Pulmonary artery endothelial cell (primary cell): Measurements from ENCODE around the gene KRT6C. TPM values are rescaled to one million over a fixed set of nuclear protein-coding genes. Genes with fewer than 3 reads are reported as not detected.

Experiments
- DNase-seq: peaks from one replicate; pipeline ENCODE4 v3.0.0-alpha.2; 2011; ENCODE audit warnings: low read depth, low spot score
- total RNA-seq: library from RNA; depleted of rRNA; stranded (reverse); fragments of >200 nt; gene quantifications from 2 replicates; pipeline ENCODE4 v1.2.3, GENCODE V29; 2014

KRT6C gene
- total RNA-seq, 1 donor from 2014 or later = not detected

DNA sequence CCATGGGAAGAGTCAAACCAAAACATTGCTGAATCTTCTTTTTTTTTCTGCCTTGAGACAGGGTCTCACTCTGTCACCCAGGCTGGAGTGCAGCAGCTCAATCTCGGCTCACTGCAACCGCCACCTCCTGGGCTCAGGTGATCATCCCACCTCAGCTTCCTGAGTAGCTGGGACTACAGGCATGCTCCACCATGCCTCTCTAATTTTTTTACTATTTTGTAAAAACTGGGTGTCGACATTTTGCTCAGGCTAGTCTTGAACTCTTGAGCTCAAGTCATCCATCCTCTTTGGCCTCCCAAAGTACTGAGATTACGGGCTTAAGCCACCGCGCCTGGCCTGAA is 38.0 kb downstream of the KRT6C start:
- DNase-seq = no peak

- DNase-seq = no peak
Measured at GRCh38 chr12:52434760-52435530, 38.7 kb downstream of the KRT6C start.

DNA sequence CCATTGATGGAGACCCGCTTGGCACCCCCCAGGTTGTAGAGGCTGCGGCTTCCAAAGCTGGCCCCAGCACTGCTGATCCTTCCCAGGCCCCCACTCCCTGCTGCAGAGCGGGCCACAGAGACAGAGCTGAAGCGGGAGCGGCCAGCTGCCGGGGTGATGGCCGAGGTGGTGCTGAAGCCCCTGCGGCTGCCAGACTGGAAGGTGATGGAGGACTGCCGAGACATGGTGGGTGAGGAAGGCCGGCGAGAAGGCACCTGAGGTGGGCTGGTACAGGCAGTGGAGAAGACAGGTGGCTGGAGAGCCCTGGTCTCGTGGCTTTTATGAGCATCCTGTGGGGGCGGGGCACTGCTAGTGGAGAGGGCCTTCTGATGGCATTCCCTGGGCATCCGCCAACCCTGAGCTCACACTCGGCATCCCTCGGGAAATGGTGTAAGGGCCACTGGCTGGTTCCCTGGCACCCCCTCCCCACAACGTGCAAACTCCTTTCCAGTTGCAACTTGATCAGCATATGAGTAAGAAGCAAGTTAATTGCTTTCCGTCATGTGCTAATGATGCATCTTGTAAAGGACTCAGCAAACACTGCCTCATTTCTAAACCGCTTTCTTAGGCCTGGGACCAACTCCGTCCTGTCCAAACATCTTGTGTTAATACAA is 39.4 kb downstream of the KRT6C start, which contains the start of gene KRT75:
Gene KRT75, minus strand, starts transcription at position 291 of the 653 bp plus-strand sequence. Its CDS starts 67 bp downstream, at position 224.
- DNase-seq = no peak

GRCh38 chr12:52433501-52434080 is 40.0 kb downstream of the KRT6C start:
- no peak for DNase-seq

DNA sequence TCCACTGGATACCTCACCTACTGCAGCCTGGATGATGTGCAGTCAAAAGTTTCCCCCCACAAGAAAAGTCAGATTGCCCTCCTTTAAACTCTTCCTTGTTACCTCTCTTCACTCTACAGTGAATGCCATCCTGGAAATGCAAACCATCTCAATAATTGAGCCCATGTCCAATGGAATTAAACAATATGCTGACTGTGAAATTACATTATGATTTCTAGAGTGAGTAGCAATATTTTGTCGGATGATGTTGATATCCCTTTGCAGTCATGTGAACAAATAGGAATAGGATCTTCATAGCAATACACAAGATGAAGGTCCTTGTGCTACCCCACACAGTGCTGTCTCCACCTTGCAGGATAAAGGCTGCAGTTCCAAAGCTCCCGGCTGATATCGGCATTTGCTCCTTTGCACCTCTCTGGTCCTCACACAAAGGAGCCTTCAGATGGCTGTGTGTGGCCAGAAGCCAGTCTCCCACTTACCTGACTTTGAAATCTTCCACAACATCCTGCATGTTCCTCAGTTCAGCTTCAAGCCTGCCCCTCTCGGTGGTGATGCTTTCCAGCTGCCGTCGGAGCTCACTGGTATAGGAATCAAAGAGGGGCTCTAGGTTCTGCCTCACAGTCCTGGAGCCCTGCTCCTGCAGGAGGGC is 40.9 kb downstream of the KRT6C start:
- DNase-seq = no peak

DNA sequence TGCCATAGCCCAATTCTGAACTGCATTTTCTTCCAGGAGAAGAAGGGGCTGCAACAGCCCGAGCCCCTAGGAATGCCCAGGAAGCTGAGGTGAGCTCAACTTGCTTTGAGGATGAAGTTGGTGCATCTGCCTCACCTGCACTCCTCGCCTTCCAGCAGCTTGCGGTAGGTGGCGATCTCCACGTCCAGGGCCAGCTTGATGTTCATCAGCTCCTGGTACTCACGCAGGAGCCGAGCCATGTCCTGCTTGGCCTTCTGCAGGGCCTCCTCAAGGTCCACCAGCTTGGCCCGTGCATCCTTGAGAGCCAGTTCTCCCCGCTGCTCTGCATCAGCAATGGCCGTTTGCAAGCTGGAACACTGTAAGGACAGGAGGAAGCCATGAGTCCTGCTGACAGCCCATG is 45.5 kb downstream of the KRT6C start:
- DNase-seq = no peak

DNA sequence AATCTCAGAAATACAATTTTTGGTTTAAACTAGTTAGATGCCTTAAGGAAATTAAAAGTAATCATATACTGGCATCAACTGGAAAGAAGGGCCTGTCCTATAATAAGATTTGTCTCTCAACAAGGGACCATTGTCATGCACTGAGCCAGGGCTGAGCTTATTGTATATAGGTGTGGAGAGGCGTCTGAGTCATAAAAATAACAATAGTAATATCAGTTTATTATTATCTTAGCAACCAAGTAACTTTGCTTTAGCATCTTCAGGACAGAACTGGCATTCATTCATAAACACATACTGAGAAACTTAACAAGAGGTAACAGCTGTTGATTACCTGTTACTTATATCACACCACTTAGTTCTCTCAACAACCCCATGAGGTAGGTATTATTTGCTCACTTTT is 46.5 kb downstream of the KRT6C start:
- no peak for DNase-seq

DNA sequence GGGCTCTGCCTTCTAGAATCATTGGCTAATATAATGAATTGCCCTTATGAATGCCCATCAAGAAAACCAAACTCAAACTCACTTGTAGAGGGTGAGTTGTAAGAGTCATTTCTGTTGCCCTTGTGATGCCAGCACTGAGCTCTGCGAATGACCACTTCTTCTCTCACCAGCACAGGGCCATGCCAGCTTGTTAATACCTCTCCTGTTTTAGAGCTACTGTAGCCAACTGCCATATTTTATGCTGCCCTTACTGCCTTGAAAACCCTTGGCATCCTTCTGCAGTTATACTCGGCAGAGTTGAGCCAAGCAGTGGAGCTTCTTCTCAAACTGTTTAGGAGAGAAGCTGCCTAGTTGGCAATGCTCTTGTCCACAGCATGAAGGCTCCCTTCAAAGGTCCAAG is 47.6 kb downstream of the KRT6C start:
- DNase-seq = no peak

DNA sequence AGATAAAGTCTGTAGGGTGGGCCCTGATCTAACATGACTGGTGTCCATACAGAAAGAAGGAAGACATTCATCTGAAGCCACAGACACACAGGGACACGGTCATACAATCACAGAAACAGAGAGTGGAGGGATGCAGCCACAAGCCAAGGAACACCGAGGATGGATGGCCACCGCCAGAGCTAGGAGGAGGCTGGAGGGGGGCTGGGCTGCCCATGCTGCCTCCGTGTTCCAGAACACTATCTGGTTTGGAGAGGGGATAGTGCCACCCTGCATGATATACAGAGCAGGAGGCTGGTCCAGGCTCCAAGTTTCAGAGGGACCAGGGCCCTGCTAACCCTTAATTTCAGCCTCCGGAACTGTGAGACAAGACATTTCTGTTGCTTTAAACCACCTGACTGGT is 48.1 kb downstream of the KRT6C start:
- no peak for DNase-seq

DNA sequence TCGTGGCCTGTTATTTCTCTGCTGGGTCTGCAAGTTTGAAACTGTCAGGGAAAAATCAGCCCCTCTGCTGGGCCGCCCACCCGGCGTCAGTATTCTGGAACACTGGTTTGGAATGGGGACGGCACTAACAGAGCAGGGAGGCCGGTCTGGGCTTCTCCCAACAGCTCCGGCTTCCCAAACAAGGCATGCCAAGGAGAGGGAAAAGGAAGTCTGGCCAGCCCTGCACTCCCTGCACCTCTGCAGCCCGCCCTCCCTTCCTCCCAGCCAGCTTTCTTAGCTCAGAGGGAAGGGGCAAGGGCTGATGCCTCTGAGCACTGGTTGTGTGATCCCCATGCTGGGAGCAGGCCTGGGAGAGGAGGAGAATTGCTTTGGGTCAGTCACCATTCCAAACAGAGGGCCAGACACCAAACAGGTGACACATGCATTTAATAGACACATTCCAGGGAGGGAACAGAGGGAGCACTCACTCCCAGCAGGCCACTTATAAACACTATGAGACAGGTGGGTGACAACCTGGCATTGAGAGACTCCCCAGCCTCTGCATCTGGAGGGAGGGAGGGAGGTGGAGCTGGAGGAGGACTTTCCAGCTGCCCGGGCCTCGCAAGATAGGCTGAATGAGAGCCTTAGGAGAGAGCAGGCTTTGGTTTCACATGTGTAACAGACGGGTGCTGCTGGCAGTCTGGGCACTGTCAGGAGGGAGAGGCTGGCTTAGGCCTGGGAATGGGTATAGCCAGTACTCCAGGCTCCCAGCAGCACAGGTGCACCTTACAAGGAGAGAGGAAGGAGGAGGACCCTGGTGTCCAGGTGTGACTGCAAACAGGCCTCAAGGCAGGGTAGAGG is 49.7 kb downstream of the KRT6C start:
- no peak for DNase-seq

- DNase-seq = no peak
Measured at GRCh38 chr12:52423035-52423434, 50.6 kb downstream of the KRT6C start.

GRCh38 chr12:52419656-52420055 is 53.9 kb downstream of the KRT6C start:
- DNase-seq = no peak

GRCh38 chr12:52418576-52419110 is 55.0 kb downstream of the KRT6C start:
- no peak for DNase-seq

Other genes with a start within 250 kb of the KRT6C start
- gene KRT7, start 240.6 kb downstream of the KRT6C start, total RNA-seq = 288 and 399 TPM in 2 replicates
- 0.07 TPM in 1 of 2 replicates, not detected in the other for gene KRT86, start 199.2 kb downstream of the KRT6C start, total RNA-seq
- gene KRT81, start 182.3 kb downstream of the KRT6C start, total RNA-seq = not detected in 2 replicates
- gene KRT83, start 152.4 kb downstream of the KRT6C start, total RNA-seq = not detected in 2 replicates
- under 0.01 TPM in 1 of 2 replicates, not detected in the other for gene KRT85, start 106.3 kb downstream of the KRT6C start, total RNA-seq
- gene KRT84, start 88.2 kb downstream of the KRT6C start, total RNA-seq = not detected in 2 replicates
- not detected in 2 replicates for gene KRT82, start 67.5 kb downstream of the KRT6C start, total RNA-seq
- not detected in 2 replicates for gene KRT75, start 39.4 kb downstream of the KRT6C start, total RNA-seq
- gene KRT6B, start 21.7 kb downstream of the KRT6C start, total RNA-seq = 0.07 and 0.18 TPM in 2 replicates
- 0.79 and 12.6 TPM in 2 replicates for gene KRT6A, start 19.5 kb upstream of the KRT6C start, total RNA-seq
- 0.66 and 2.0 TPM in 2 replicates for gene KRT5, start 46.6 kb upstream of the KRT6C start, total RNA-seq
- not detected in 2 replicates for gene KRT71, start 79.3 kb upstream of the KRT6C start, total RNA-seq
- not detected in 2 replicates for gene KRT74, start 100.0 kb upstream of the KRT6C start, total RNA-seq
- not detected in 2 replicates for gene KRT72, start 127.7 kb upstream of the KRT6C start, total RNA-seq
- gene KRT73, start 144.8 kb upstream of the KRT6C start, total RNA-seq = not detected in 2 replicates
- gene KRT2, start 178.4 kb upstream of the KRT6C start, total RNA-seq = not detected in 2 replicates
- gene KRT1, start 206.6 kb upstream of the KRT6C start, total RNA-seq = not detected in 2 replicates
- gene KRT77, start 229.7 kb upstream of the KRT6C start, total RNA-seq = not detected in 2 replicates